GM23248 (cell line): ENCODE results near the gene PANK4. TPM values are rescaled to one million over a fixed set of nuclear protein-coding genes. Genes with fewer than 3 reads are reported as not detected.

Experiments used
- DNase-seq: peaks from one replicate; pipeline ENCODE4 v3.0.0-alpha.2; 2015
- H2AFZ ChIP-seq: fragments of 200-600 bp; sonication (generic); 2 replicates; pipeline ENCODE4 v1.6.1; 2016; ENCODE audit warnings: antibody characterized with exemption
- H3F3A ChIP-seq: fragments of 200-600 bp; sonication (generic); 2 replicates; pipeline ENCODE4 v1.6.1; 2016; ENCODE audit warnings: mild to moderate bottlenecking, antibody characterized with exemption, mixed run types; ENCODE audit not compliant: insufficient read depth
- H3K27ac ChIP-seq: fragments of 200-600 bp; sonication (generic); 2 replicates; pipeline ENCODE4 v1.5.1; 2016; ENCODE audit warnings: mild to moderate bottlenecking
- H3K27me3 ChIP-seq: fragments of 200-600 bp; sonication (generic); replicated peaks from 2 replicates; pipeline ENCODE4 v1.6.1; 2016; ENCODE audit warnings: mild to moderate bottlenecking; ENCODE audit not compliant: insufficient read depth
- H3K36me3 ChIP-seq: fragments of 200-600 bp; sonication (generic); 2 replicates; pipeline ENCODE4 v1.6.1; 2016; ENCODE audit warnings: low read depth, mild to moderate bottlenecking
- H3K4me1 ChIP-seq: fragments of 200-600 bp; sonication (generic); 2 replicates; pipeline ENCODE4 v1.6.1; 2016; ENCODE audit warnings: mild to moderate bottlenecking; ENCODE audit not compliant: insufficient read depth
- H3K4me2 ChIP-seq: fragments of 200-600 bp; sonication (generic); one replicate; pipeline ENCODE4 v1.6.1; 2016; ENCODE audit warnings: mild to moderate bottlenecking; ENCODE audit not compliant: unreplicated experiment
- H3K4me3 ChIP-seq: fragments of 200-600 bp; sonication (generic); 2 replicates; pipeline ENCODE4 v1.5.1; 2016; ENCODE audit warnings: mild to moderate bottlenecking
- H3K79me2 ChIP-seq: fragments of 200-600 bp; sonication (generic); 2 replicates; pipeline ENCODE4 v1.6.1; 2016; ENCODE audit warnings: mild to moderate bottlenecking; ENCODE audit not compliant: insufficient read depth
- H3K9ac ChIP-seq: fragments of 200-600 bp; sonication (generic); 2 replicates; pipeline ENCODE4 v1.6.1; 2016; ENCODE audit warnings: mild to moderate bottlenecking
- H3K9me2 ChIP-seq: fragments of 200-600 bp; sonication (generic); 2 replicates; pipeline ENCODE4 v1.6.1; 2016; ENCODE audit warnings: mixed run types, mild to moderate bottlenecking, moderate library complexity; ENCODE audit not compliant: insufficient read depth
- H3K9me3 ChIP-seq: fragments of 200-600 bp; sonication (generic); one replicate; pipeline ENCODE4 v1.6.1; 2017; ENCODE audit warnings: low read depth
- H4K20me1 ChIP-seq: fragments of 200-600 bp; sonication (generic); 2 replicates; pipeline ENCODE4 v1.6.0; 2016; ENCODE audit not compliant: insufficient read depth
- EZH2 ChIP-seq: fragments of 200-600 bp; sonication (generic); IDR thresholded peaks from 2 replicates; pipeline ENCODE4 v1.6.1; 2018; ENCODE audit warnings: antibody characterized with exemption, mild to moderate bottlenecking; ENCODE audit not compliant: insufficient read depth, poor library complexity, severe bottlenecking
- EZH2phosphoT487 ChIP-seq: fragments of 200-600 bp; sonication (generic); IDR thresholded peaks from 2 replicates; pipeline ENCODE4 v1.6.1; 2018; ENCODE audit warnings: antibody characterized with exemption, moderate library complexity, mild to moderate bottlenecking, low read depth; ENCODE audit not compliant: insufficient read depth
- WGBS, 2 experiments: methylation state at CpG; one replicate each; pipeline ENCODE4 v1.1.6; 2015 to 2017; ENCODE audit warnings: low lambda C conversion rate in 2 of 2, low coverage in 1 of 2; ENCODE audit errors: missing lambda C conversion rate in 2 of 2; 5-methylcytosine and 5-hydroxymethylcytosine counted together
- in situ Hi-C: fragments of 300-500 bp; cut with MboI; formaldehyde crosslinking; loops from 2 replicates; pipeline ENCODE4 v1.15.0; 2020
- polyA plus RNA-seq: library from polyadenylated mRNA; unstranded; fragments of >200 nt; fragmentation: Nextera tagmentation; extraction: Ambion mirVana; gene quantifications from 2 replicates; pipeline ENCODE4 v1.2.1, GENCODE V29; 2016
- total RNA-seq: library from RNA; depleted of rRNA; stranded (reverse); fragments of >200 nt; shearing (Covaris generic); gene quantifications from 2 replicates; pipeline ENCODE4 v1.2.3, GENCODE V29; 2014

The PANK4 gene
- total and polyA plus RNA-seq, 2 experiments from 2014 or later = 15.5 to 29.7 TPM

GRCh38 chr1:2466958-2467554 is 59.3 kb downstream of the PANK4 start:
- no peaks in the 10 kb centered on the region for H3K79me2 ChIP-seq
- in situ Hi-C loops = no loop called here

GRCh38 chr1:2466270-2466665 is 60.1 kb downstream of the PANK4 start:
- no peaks in the 10 kb centered on the region for H4K20me1 ChIP-seq
- H3K4me1 ChIP-seq = no peaks in the 10 kb centered on the region
- H3K9me2 ChIP-seq = no peaks in the 10 kb centered on the region
- no peak overlapping the region for H2AFZ ChIP-seq
- no peaks in the 10 kb centered on the region for H3K9me3 ChIP-seq
- in situ Hi-C loops = no loop called here
- H3K36me3 ChIP-seq = no peaks in the 10 kb centered on the region
- H3K27ac ChIP-seq = no peak overlapping the region
- 39 to 50% methylated on average over 10 to 11 of the region's 12 CpGs for WGBS, 2 experiments
- H3K4me3 ChIP-seq = no peak overlapping the region
- no peak overlapping the region for H3K4me2 ChIP-seq
- no peak overlapping the region for H3K9ac ChIP-seq
- DNase-seq = no peak
- peaks cover 41% of the 10 kb centered on the region for H3K27me3 ChIP-seq
- TF ChIP-seq EZH2 (no peak), EZH2phosphoT487 (no peak)
- H3F3A ChIP-seq = no peaks in the 10 kb centered on the region
- H3K79me2 ChIP-seq = no peaks in the 10 kb centered on the region

More at GRCh38 chr1:2466958-2467554, 59.3 kb downstream of the PANK4 start:
- H3K9me3 ChIP-seq = no peaks in the 10 kb centered on the region
- no peak for TF ChIP-seq EZH2phosphoT487
- TF ChIP-seq EZH2 = no peak
- H3K27me3 ChIP-seq = peaks cover 38% of the 10 kb centered on the region
- H3K9me2 ChIP-seq = no peaks in the 10 kb centered on the region
- no peak overlapping the region for H3K4me2 ChIP-seq
- H3K4me1 ChIP-seq = no peaks in the 10 kb centered on the region
- 1 to 8% methylated on average over 2 to 20 of the region's 30 CpGs for WGBS, 2 experiments
- H3K27ac ChIP-seq = no peak overlapping the region
- no peak overlapping the region for H2AFZ ChIP-seq
- H3K36me3 ChIP-seq = no peaks in the 10 kb centered on the region
- no peaks in the 10 kb centered on the region for H3F3A ChIP-seq
- no peaks in the 10 kb centered on the region for H4K20me1 ChIP-seq
- H3K9ac ChIP-seq = no peak overlapping the region
- H3K4me3 ChIP-seq = no peak overlapping the region
- DNase-seq = no peak

- no peaks in the 10 kb centered on the region for H3K9me2 ChIP-seq
- WGBS, 2 experiments = 48 to 61% methylated on average over 32 to 33 of the region's 33 CpGs
- H3K27ac ChIP-seq = no peak overlapping the region
- in situ Hi-C loops = no loop called here
- no peaks in the 10 kb centered on the region for H4K20me1 ChIP-seq
- no peaks in the 10 kb centered on the region for H3K36me3 ChIP-seq
- no peak for DNase-seq
- no peaks in the 10 kb centered on the region for H3K9me3 ChIP-seq
- TF ChIP-seq EZH2 = no peak
- no peak for TF ChIP-seq EZH2phosphoT487
- no peak overlapping the region for H3K4me3 ChIP-seq
- H3K27me3 ChIP-seq = peaks cover 39% of the 10 kb centered on the region
- no peak overlapping the region for H3K4me2 ChIP-seq
- H2AFZ ChIP-seq = no peak overlapping the region
- no peaks in the 10 kb centered on the region for H3K79me2 ChIP-seq
- no peaks in the 10 kb centered on the region for H3K4me1 ChIP-seq
- no peak overlapping the region for H3K9ac ChIP-seq
- H3F3A ChIP-seq = no peaks in the 10 kb centered on the region
Measured at GRCh38 chr1:2465371-2466269, 60.8 kb downstream of the PANK4 start.

DNA sequence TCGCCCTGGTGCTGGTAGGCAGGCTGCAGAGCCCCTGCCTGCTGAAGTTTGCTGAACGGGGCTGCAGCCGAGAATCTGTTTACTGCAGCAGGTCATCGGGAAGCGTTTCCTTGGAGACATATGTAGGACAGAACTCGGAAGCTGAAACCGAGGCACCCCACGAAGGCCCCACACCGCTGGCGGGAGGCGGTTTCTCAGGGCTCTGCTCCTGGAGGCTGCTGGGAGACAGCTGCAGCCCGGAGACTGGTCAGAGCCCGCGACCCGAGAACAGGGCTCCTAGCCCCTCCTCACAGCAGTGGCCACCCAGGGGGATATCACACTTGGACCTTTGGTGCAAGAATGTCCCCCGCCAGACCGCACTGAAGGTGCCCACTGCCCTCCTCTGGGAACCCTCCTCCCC is 63.0 kb downstream of the PANK4 start:
- no peaks in the 10 kb centered on the region for H3K4me1 ChIP-seq
- H3K27ac ChIP-seq = no peak overlapping the region
- H3K4me3 ChIP-seq = no peak overlapping the region
- no peak for TF ChIP-seq EZH2
- no peak for TF ChIP-seq EZH2phosphoT487
- H3K36me3 ChIP-seq = no peaks in the 10 kb centered on the region
- no peaks in the 10 kb centered on the region for H3K9me2 ChIP-seq
- peaks cover 32% of the 10 kb centered on the region for H3K27me3 ChIP-seq
- DNase-seq = peak; percentile 40
- no peak overlapping the region for H2AFZ ChIP-seq
- H3F3A ChIP-seq = no peaks in the 10 kb centered on the region
- in situ Hi-C loops = no loop called here
- WGBS, 2 experiments = 1 to 4% methylated on average over 17 of the region's 17 CpGs
- H3K4me2 ChIP-seq = no peak overlapping the region
- no peak overlapping the region for H3K9ac ChIP-seq
- no peaks in the 10 kb centered on the region for H4K20me1 ChIP-seq
- no peaks in the 10 kb centered on the region for H3K79me2 ChIP-seq
- no peaks in the 10 kb centered on the region for H3K9me3 ChIP-seq
